ENCODE data around the gene GPD1L. TPM values are rescaled to one million over a fixed set of nuclear protein-coding genes. Genes with fewer than 3 reads are reported as not detected.

Gene GPD1L
- total RNA-seq, 1 donor from 2014 or later = 18.9 TPM

GRCh38 chr3:32198714-32199113, 92.3 kb downstream of the GPD1L start:
- DNase-seq (ENCODE audit: low spot score) = no peak
- H3K4me3 Mint-ChIP-seq (ENCODE audit: low read depth) = no peak overlapping the region
- H3K36me3 Mint-ChIP-seq (ENCODE audit: low read depth) = no peaks in the 10 kb centered on the region
- intact Hi-C loops (cut with micrococcal nuclease) = no loop called here
- peaks cover 2% of the 10 kb centered on the region for H3K4me1 Mint-ChIP-seq (ENCODE audit: low read depth)
- no peaks in the 10 kb centered on the region for H3K9me3 Mint-ChIP-seq
- H3K27ac Mint-ChIP-seq = no peak overlapping the region
- H3K27me3 Mint-ChIP-seq (ENCODE audit: low read depth) = peaks cover 42% of the 10 kb centered on the region

GRCh38 chr3:32200490-32200889, 94.1 kb downstream of the GPD1L start:
- Mint-ChIP-seq H3K4me1 (ENCODE audit: low read depth) (peaks cover 2% of the 10 kb centered on the region), H3K9me3 (no peaks in the 10 kb centered on the region), H3K27ac (no peak overlapping the region), H3K36me3 (ENCODE audit: low read depth) (no peaks in the 10 kb centered on the region), H3K27me3 (ENCODE audit: low read depth) (peaks cover 47% of the 10 kb centered on the region), H3K4me3 (ENCODE audit: low read depth) (no peak overlapping the region)
- DNase-seq (ENCODE audit: low spot score) = no peak
- intact Hi-C loops (cut with micrococcal nuclease) = no loop called here

- no peaks in the 10 kb centered on the region for H3K9me3 Mint-ChIP-seq
- H3K27me3 Mint-ChIP-seq (ENCODE audit: low read depth) = peaks cover 51% of the 10 kb centered on the region
- no peak overlapping the region for H3K27ac Mint-ChIP-seq
- intact Hi-C loops (cut with micrococcal nuclease) = no loop called here
- H3K36me3 Mint-ChIP-seq (ENCODE audit: low read depth) = no peaks in the 10 kb centered on the region
- DNase-seq (ENCODE audit: low spot score) = no peak
- no peak overlapping the region for H3K4me3 Mint-ChIP-seq (ENCODE audit: low read depth)
- H3K4me1 Mint-ChIP-seq (ENCODE audit: low read depth) = peaks cover 2% of the 10 kb centered on the region
Observed at GRCh38 chr3:32200992-32201758, 94.8 kb downstream of the GPD1L start.

GRCh38 chr3:32202496-32202895, 96.1 kb downstream of the GPD1L start:
- intact Hi-C loops (cut with micrococcal nuclease) = no loop called here
- Mint-ChIP-seq H3K4me3 (ENCODE audit: low read depth) (no peak overlapping the region), H3K27ac (no peak overlapping the region), H3K4me1 (ENCODE audit: low read depth) (peaks cover 2% of the 10 kb centered on the region), H3K27me3 (ENCODE audit: low read depth) (peaks cover 51% of the 10 kb centered on the region), H3K9me3 (no peaks in the 10 kb centered on the region), H3K36me3 (ENCODE audit: low read depth) (no peaks in the 10 kb centered on the region)
- DNase-seq (ENCODE audit: low spot score) = no peak

GRCh38 chr3:32203854-32204253, 97.4 kb downstream of the GPD1L start:
- no peak overlapping the region for H3K27ac Mint-ChIP-seq
- H3K4me1 Mint-ChIP-seq (ENCODE audit: low read depth) = no peaks in the 10 kb centered on the region
- H3K27me3 Mint-ChIP-seq (ENCODE audit: low read depth) = peaks cover 46% of the 10 kb centered on the region
- DNase-seq (ENCODE audit: low spot score) = no peak
- intact Hi-C loops (cut with micrococcal nuclease) = no loop called here
- H3K9me3 Mint-ChIP-seq = no peaks in the 10 kb centered on the region
- H3K36me3 Mint-ChIP-seq (ENCODE audit: low read depth) = no peaks in the 10 kb centered on the region
- no peak overlapping the region for H3K4me3 Mint-ChIP-seq (ENCODE audit: low read depth)

GRCh38 chr3:32208447-32208846, 102.0 kb downstream of the GPD1L start:
- H3K27me3 Mint-ChIP-seq (ENCODE audit: low read depth) = peaks cover 21% of the 10 kb centered on the region
- DNase-seq (ENCODE audit: low spot score) = no peak
- no peaks in the 10 kb centered on the region for H3K36me3 Mint-ChIP-seq (ENCODE audit: low read depth)
- intact Hi-C loops (cut with micrococcal nuclease) = no loop called here
- H3K9me3 Mint-ChIP-seq = no peaks in the 10 kb centered on the region
- no peak overlapping the region for H3K27ac Mint-ChIP-seq
- H3K4me3 Mint-ChIP-seq (ENCODE audit: low read depth) = no peak overlapping the region
- H3K4me1 Mint-ChIP-seq (ENCODE audit: low read depth) = no peaks in the 10 kb centered on the region

- H3K27ac Mint-ChIP-seq = no peak overlapping the region
- peaks cover 11% of the 10 kb centered on the region for H3K9me3 Mint-ChIP-seq
- no peaks in the 10 kb centered on the region for H3K36me3 Mint-ChIP-seq (ENCODE audit: low read depth)
- H3K4me1 Mint-ChIP-seq (ENCODE audit: low read depth) = no peaks in the 10 kb centered on the region
- DNase-seq (ENCODE audit: low spot score) = no peak
- peaks cover 11% of the 10 kb centered on the region for H3K27me3 Mint-ChIP-seq (ENCODE audit: low read depth)
- intact Hi-C loops (cut with micrococcal nuclease) = no loop called here
- no peak overlapping the region for H3K4me3 Mint-ChIP-seq (ENCODE audit: low read depth)
Observed at GRCh38 chr3:32215185-32215584, 108.8 kb downstream of the GPD1L start.

GRCh38 chr3:32216172-32216783, 109.9 kb downstream of the GPD1L start:
- no peak for DNase-seq (ENCODE audit: low spot score)
- Mint-ChIP-seq H3K27ac (no peak overlapping the region), H3K9me3 (peaks cover 15% of the 10 kb centered on the region), H3K27me3 (ENCODE audit: low read depth) (peaks cover 11% of the 10 kb centered on the region), H3K4me1 (ENCODE audit: low read depth) (no peaks in the 10 kb centered on the region), H3K4me3 (ENCODE audit: low read depth) (no peak overlapping the region), H3K36me3 (ENCODE audit: low read depth) (no peaks in the 10 kb centered on the region)
- intact Hi-C loops (cut with micrococcal nuclease) = no loop called here

- Mint-ChIP-seq H3K9me3 (peaks cover 15% of the 10 kb centered on the region), H3K27ac (no peak overlapping the region), H3K36me3 (ENCODE audit: low read depth) (no peaks in the 10 kb centered on the region), H3K27me3 (ENCODE audit: low read depth) (peaks cover 11% of the 10 kb centered on the region), H3K4me1 (ENCODE audit: low read depth) (no peaks in the 10 kb centered on the region), H3K4me3 (ENCODE audit: low read depth) (no peak overlapping the region)
- no peak for DNase-seq (ENCODE audit: low spot score)
- intact Hi-C loops (cut with micrococcal nuclease) = no loop called here
Observed at GRCh38 chr3:32217339-32217738, 110.9 kb downstream of the GPD1L start.

Other genes with a start within 250 kb of the GPD1L start
- 42.5 and 47.6 TPM in 2 replicates for gene OSBPL10, start 125.4 kb upstream of the GPD1L start, total RNA-seq
- gene ZNF860, start 124.9 kb upstream of the GPD1L start, total RNA-seq = 1.8 and 2.0 TPM in 2 replicates
- gene CMTM8, start 132.1 kb downstream of the GPD1L start, total RNA-seq = 3.6 TPM in 2 replicates

All from activated T-helper 2 cell treated with anti-CD3 and anti-CD28 coated beads, Interferon-gamma antibody, Interleukin-2, Interleukin-4, amounts not matched to agents 10 μg/mL and 5 μg/mL and 100 μg/mL, durations not matched to agents 14 hours and 24 hours and 36 hours (primary cell).